ENCODE data around the gene PHF13.

The PHF13 gene

GRCh38 chr1:6667139-6667538 lies 53.6 kb downstream of the PHF13 start:
- DNase-seq, result no peak

GRCh38 chr1:6668503-6668902 lies 55.0 kb downstream of the PHF13 start:
- no peak for DNase-seq

- no peak for DNase-seq
These were observed 59.0 kb downstream of the PHF13 start for GRCh38 chr1:6672558-6672957.

Data from activated naive CD4-positive, alpha-beta T cell treated with Interleukin-2 at 50 U/mL for 16 hours (primary cell).